ENCODE measurements around the gene MRPL57. TPM values are rescaled to one million over a fixed set of nuclear protein-coding genes. Genes with fewer than 3 reads are reported as not detected.

MRPL57 gene
- total RNA-seq, 1 donor from 2014 or later = 27.5 TPM

DNA sequence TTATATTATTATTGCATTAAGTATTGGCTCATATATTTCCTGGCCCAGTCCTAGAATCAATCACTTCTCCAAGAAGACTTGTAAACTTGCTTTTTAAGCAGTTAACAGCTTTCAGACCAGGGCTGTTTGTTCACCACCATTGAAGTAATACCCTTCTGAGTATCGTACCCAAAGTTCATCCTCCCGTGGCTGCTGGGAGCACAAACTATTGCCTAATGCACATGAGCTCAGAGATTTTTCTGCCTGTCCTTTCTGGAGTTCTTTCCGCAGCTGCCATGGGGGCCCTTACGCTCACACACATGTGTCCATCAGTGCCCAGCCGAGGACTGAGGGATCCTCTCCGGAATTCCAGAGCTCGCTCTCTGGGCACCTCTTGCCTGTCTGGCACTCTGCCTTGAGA is 51.5 kb downstream of the MRPL57 start:
- no peak for DNase-seq (ENCODE audit: low read depth, low spot score)
- peaks cover 3% of the 10 kb centered on the region for H3K9me3 Mint-ChIP-seq
- TF ChIP-seq, protein P1, sequence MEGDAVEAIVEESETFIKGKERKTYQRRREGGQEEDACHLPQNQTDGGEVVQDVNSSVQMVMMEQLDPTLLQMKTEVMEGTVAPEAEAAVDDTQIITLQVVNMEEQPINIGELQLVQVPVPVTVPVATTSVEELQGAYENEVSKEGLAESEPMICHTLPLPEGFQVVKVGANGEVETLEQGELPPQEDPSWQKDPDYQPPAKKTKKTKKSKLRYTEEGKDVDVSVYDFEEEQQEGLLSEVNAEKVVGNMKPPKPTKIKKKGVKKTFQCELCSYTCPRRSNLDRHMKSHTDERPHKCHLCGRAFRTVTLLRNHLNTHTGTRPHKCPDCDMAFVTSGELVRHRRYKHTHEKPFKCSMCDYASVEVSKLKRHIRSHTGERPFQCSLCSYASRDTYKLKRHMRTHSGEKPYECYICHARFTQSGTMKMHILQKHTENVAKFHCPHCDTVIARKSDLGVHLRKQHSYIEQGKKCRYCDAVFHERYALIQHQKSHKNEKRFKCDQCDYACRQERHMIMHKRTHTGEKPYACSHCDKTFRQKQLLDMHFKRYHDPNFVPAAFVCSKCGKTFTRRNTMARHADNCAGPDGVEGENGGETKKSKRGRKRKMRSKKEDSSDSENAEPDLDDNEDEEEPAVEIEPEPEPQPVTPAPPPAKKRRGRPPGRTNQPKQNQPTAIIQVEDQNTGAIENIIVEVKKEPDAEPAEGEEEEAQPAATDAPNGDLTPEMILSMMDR (conservative IDR thresholded peaks at IDR 0.05) = no peak
- H3K27ac Mint-ChIP-seq (ENCODE audit: unreplicated experiment) = no peak overlapping the region
- H3K36me3 Mint-ChIP-seq (ENCODE audit: low read depth) = no peaks in the 10 kb centered on the region
- H3K4me3 Mint-ChIP-seq = no peak overlapping the region
- no peaks in the 10 kb centered on the region for H3K27me3 Mint-ChIP-seq (ENCODE audit: low read depth)
- H3K4me1 Mint-ChIP-seq = no peaks in the 10 kb centered on the region

Other genes starting within 250 kb of the MRPL57 start
- 22.9 and 26.2 TPM in 2 replicates for gene LATS2, start 115.1 kb upstream of the MRPL57 start, total RNA-seq
- 202 and 228 TPM in 2 replicates for gene SAP18, start 36.5 kb upstream of the MRPL57 start, total RNA-seq
- gene SKA3, start 106 bp upstream of the MRPL57 start, total RNA-seq = 35.0 and 36.0 TPM in 2 replicates